Upper lobe of left lung (tissue), 6 donors: Measurements from ENCODE around the gene GPRC6A. TPM values are rescaled to one million over a fixed set of nuclear protein-coding genes. Genes with fewer than 3 reads are reported as not detected.

ENCODE experiments used
- ATAC-seq, 2 donors: fragments of 200-7000 bp; cut with Tn5 transposase; one replicate each; pipeline ENCODE4 v1.9.1; 2022; ENCODE audit warnings: mild to moderate bottlenecking in 2 of 2, moderate library complexity in 2 of 2; ENCODE audit not compliant: low FRiP score in 2 of 2
- DNase-seq, 2 donors: peaks; one replicate each; pipeline ENCODE4 v3.0.0-alpha.2; 2019 to 2020
- H3K27ac ChIP-seq, 4 donors: fragments of 200-600 bp; sonication (generic); one replicate each; pipeline ENCODE4 v1.5.1; 2016 to 2019
- H3K27me3 ChIP-seq, 4 donors: fragments of 200-600 bp; sonication (generic); one replicate each; pipeline ENCODE4 v1.5.1; 2017 to 2019
- H3K36me3 ChIP-seq, 4 donors: fragments of 200-600 bp; sonication (generic); one replicate each; pipeline ENCODE4 v1.5.1; 2016 to 2019
- H3K4me1 ChIP-seq, 4 donors: fragments of 200-600 bp; sonication (generic); one replicate each; pipeline ENCODE4 v1.5.1; 2018 to 2019
- H3K4me3 ChIP-seq, 4 donors: fragments of 200-600 bp; sonication (generic); one replicate each; pipeline ENCODE4 v1.5.1; 2017 to 2019; ENCODE audit warnings: mild to moderate bottlenecking in 2 of 4, moderate library complexity in 1 of 4
- H3K9me3 ChIP-seq, 4 donors: fragments of 200-600 bp; sonication (generic); one replicate each; pipeline ENCODE4 v1.5.1; 2018 to 2019
- CTCF ChIP-seq, 6 experiments: fragments of 450-650 bp in 4 of 6; fragments of 200-600 bp in 2 of 6; sonication (generic) in 2 of 6; IDR thresholded peaks; one replicate each; pipeline ENCODE4 v1.5.1; 2016 to 2019; ENCODE audit warnings: antibody characterized with exemption in 6 of 6
- EP300 ChIP-seq, 4 donors: sonication (generic); formaldehyde crosslinking; IDR thresholded peaks; one replicate each; pipeline ENCODE4 v1.5.1; 2017; ENCODE audit warnings: antibody characterized with exemption in 4 of 4, control low read depth in 2 of 4
- POLR2A ChIP-seq, 4 donors: fragments of 450-650 bp; IDR thresholded peaks; one replicate each; pipeline ENCODE4 v1.5.1; 2016 to 2017; ENCODE audit warnings: antibody characterized with exemption in 4 of 4, mild to moderate bottlenecking in 2 of 4
- POLR2AphosphoS5 ChIP-seq, 2 donors: sonication (generic); formaldehyde crosslinking; IDR thresholded peaks; one replicate each; pipeline ENCODE4 v1.5.1; 2017; ENCODE audit warnings: antibody characterized with exemption in 2 of 2
- WGBS, 2 donors: methylation state at CpG; one replicate each; pipeline ENCODE4 v1.1.5; 2017 to 2018; 5-methylcytosine and 5-hydroxymethylcytosine counted together
- total RNA-seq, 6 donors: library from RNA; depleted of rRNA in 4 of 6; stranded (reverse); fragments of >200 nt in 4 of 6; gene quantifications; one replicate each; pipeline versions ENCODE4 v1.1.0 to v1.2.1, GENCODE V29; 2016 to 2021
- donor health status: DM: no; HTN: no; CAD: no; lungs with moderate emphysema.
- donor health status: DM: no; HTN: yes; CAD: no; lungs with severe emphysema.

Gene GPRC6A
- total RNA-seq, 6 donors from 2014 or later = not detected

DNA sequence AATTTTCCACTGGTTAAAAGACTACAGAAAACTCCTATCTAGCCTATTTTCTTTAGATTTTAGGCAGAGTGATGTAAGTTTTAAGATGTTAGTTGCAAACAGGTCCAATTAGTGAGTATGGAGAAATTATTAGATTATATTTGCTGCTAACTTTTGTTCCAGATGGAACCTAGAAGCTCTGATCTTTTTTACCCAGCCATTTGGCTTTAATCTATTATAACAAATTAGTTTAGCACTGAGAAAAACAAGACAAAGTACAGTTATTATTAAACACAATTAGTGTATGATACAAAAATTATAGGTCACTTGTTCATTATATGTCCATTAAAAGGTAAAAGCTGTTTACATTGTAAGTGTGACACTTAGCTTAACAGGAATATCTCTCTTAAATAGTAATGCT lies 65.8 kb downstream of the GPRC6A start:
- H3K4me3 ChIP-seq = no peak overlapping the region
- peaks cover 0 to 22% (median 8%) of the 10 kb centered on the region in 4 donors for H3K27me3 ChIP-seq
- H3K27ac ChIP-seq = no peak overlapping the region
- peaks cover 4 to 20% (median 12%) of the 10 kb centered on the region in 4 donors for H3K4me1 ChIP-seq
- DNase-seq = no peak
- H3K36me3 ChIP-seq = no peaks in the 10 kb centered on the region
- TF ChIP-seq POLR2A (IDR thresholded peaks at IDR 0.05) (no peak), CTCF (IDR thresholded peaks at IDR 0.05) (no peak), EP300 (IDR thresholded peaks at IDR 0.05) (no peak), POLR2AphosphoS5 (IDR thresholded peaks at IDR 0.05) (no peak)
- no peak for ATAC-seq
- H3K9me3 ChIP-seq = no peaks in the 10 kb centered on the region

GRCh38 chr6:116762235-116762634 lies 66.6 kb downstream of the GPRC6A start:
- no peak for DNase-seq
- no peak for ATAC-seq
- H3K36me3 ChIP-seq = no peaks in the 10 kb centered on the region
- peaks cover 0 to 22% (median 8%) of the 10 kb centered on the region in 4 donors for H3K27me3 ChIP-seq
- H3K4me1 ChIP-seq = peaks cover 4 to 20% (median 12%) of the 10 kb centered on the region in 4 donors
- no peaks in the 10 kb centered on the region for H3K9me3 ChIP-seq
- no peak overlapping the region for H3K27ac ChIP-seq
- no peak overlapping the region for H3K4me3 ChIP-seq
- TF ChIP-seq POLR2A (IDR thresholded peaks at IDR 0.05) (no peak), CTCF (IDR thresholded peaks at IDR 0.05) (no peak), EP300 (IDR thresholded peaks at IDR 0.05) (no peak), POLR2AphosphoS5 (IDR thresholded peaks at IDR 0.05) (no peak)
- 88 to 95% methylated on average over 1 of the region's 1 CpG for WGBS, 2 donors

DNA sequence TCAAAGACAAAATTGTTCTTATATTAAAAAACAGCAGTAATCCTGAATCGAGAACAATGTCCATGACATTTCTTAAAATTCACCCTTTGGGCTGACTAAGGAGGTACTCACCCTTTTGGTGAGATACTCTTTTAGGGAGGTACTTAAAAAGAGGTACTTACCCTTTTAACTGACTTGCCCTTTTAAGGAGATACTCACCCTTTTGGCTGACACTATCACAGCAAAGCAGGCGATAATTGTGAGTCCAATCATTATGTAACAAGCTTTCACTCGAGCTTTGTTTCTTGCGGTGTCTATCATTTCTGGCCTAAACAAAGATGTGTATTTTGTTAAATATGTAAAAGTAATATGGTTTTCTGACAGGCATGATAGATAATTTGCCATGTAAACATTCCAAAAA lies 67.1 kb downstream of the GPRC6A start:
- H3K4me1 ChIP-seq = peaks cover 4 to 20% (median 12%) of the 10 kb centered on the region in 4 donors
- no peak overlapping the region for H3K4me3 ChIP-seq
- DNase-seq (no peak), ATAC-seq (no peak)
- H3K27me3 ChIP-seq = peaks cover 0 to 22% (median 8%) of the 10 kb centered on the region in 4 donors
- no peaks in the 10 kb centered on the region for H3K36me3 ChIP-seq
- 81 to 82% methylated on average over 4 of the region's 4 CpGs for WGBS, 2 donors
- no peaks in the 10 kb centered on the region for H3K9me3 ChIP-seq
- no peak for TF ChIP-seq POLR2AphosphoS5 (IDR thresholded peaks at IDR 0.05)
- no peak for TF ChIP-seq CTCF (IDR thresholded peaks at IDR 0.05)
- TF ChIP-seq EP300 (IDR thresholded peaks at IDR 0.05) = no peak
- no peak for TF ChIP-seq POLR2A (IDR thresholded peaks at IDR 0.05)
- H3K27ac ChIP-seq = no peak overlapping the region

DNA sequence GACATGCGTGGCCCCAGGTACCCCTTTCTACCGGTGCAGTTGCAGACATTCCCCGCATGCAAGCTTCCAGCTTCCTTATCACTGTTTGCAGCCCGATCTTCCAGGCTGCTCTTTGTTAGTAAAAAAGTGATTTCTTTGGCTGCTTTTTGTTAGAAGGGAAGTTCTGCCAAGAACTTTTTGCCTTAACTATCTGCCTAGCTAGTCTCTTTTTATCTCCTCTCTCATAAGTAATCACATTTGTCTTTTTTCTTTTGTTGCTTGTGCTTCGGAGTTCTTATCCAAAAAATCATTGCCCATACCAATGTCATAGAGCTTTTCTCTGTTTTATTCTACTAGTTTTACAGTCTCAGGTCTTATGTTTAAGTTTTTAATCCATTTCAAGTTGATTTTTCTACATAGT lies 83.7 kb downstream of the GPRC6A start:
- 78 to 87% methylated on average over 5 of the region's 5 CpGs for WGBS, 2 donors
- ATAC-seq (no peak), DNase-seq (no peak)
- TF ChIP-seq CTCF (IDR thresholded peaks at IDR 0.05) (no peak), EP300 (IDR thresholded peaks at IDR 0.05) (no peak), POLR2A (IDR thresholded peaks at IDR 0.05) (no peak), POLR2AphosphoS5 (IDR thresholded peaks at IDR 0.05) (no peak)
- H3K4me3 ChIP-seq = no peak overlapping the region
- no peaks in the 10 kb centered on the region for H3K4me1 ChIP-seq
- no peaks in the 10 kb centered on the region for H3K9me3 ChIP-seq
- H3K27ac ChIP-seq = no peak overlapping the region
- no peaks in the 10 kb centered on the region for H3K27me3 ChIP-seq
- no peaks in the 10 kb centered on the region for H3K36me3 ChIP-seq

Other genes starting within 250 kb of the GPRC6A start
- gene RSPH4A, start 212.6 kb downstream of the GPRC6A start, total RNA-seq = 10 to 100 TPM in 2 of 6 donors, 1 to 10 TPM in 4; 1.2 to 28.7 (median 4.7) TPM
- gene ZUP1, start 160.3 kb downstream of the GPRC6A start, total RNA-seq = 10 to 100 TPM in 2 of 6 donors, 1 to 10 TPM in 4; 4.6 to 17.8 (median 9.5) TPM
- gene KPNA5, start 147.9 kb downstream of the GPRC6A start, total RNA-seq = 10 to 100 TPM in 3 of 6 donors, 1 to 10 TPM in 3; 3.1 to 20.1 (median 9.2) TPM
- 10 to 100 TPM in 1 of 6 donors, 1 to 10 TPM in 4, under 1 TPM in 1; 0.89 to 14.3 (median 4.1) TPM for gene FAM162B, start 63.4 kb downstream of the GPRC6A start, total RNA-seq
- under 1 TPM in 1 of 6 donors, not detected in 5; 0.11 TPM for gene RFX6, start 48.2 kb upstream of the GPRC6A start, total RNA-seq